Neuronal stem cell (in vitro differentiated cells): ENCODE measurements around the gene FAU.

Source experiments
- DNase-seq: peaks from one replicate; pipeline ENCODE4 v3.0.0-alpha.2; 2013; ENCODE audit warnings: low spot score
- H2AFZ ChIP-seq: one replicate; pipeline ENCODE4 v1.6.1; 2013; ENCODE audit warnings: mild to moderate bottlenecking, low read length, inconsistent platforms
- H2AK5ac ChIP-seq: 2 replicates; pipeline ENCODE4 v1.6.1; 2013; ENCODE audit warnings: low read depth, mild to moderate bottlenecking, inconsistent platforms, low read length, moderate library complexity, mixed read lengths
- H2BK120ac ChIP-seq: 2 replicates; pipeline ENCODE4 v1.6.1; 2013; ENCODE audit warnings: low read depth, mild to moderate bottlenecking, inconsistent platforms, low read length, moderate library complexity, mixed read lengths
- H2BK12ac ChIP-seq: one replicate; pipeline ENCODE4 v1.6.1; 2013; ENCODE audit warnings: low read length, inconsistent platforms
- H2BK15ac ChIP-seq: 2 replicates; pipeline ENCODE4 v1.6.1; 2013; ENCODE audit warnings: mild to moderate bottlenecking, low read length, inconsistent platforms, mixed read lengths
- H2BK5ac ChIP-seq: one replicate; pipeline ENCODE4 v1.6.1; 2013; ENCODE audit warnings: inconsistent platforms, mild to moderate bottlenecking, low read length, moderate library complexity
- H3K14ac ChIP-seq: one replicate; pipeline ENCODE4 v1.6.1; 2013; ENCODE audit warnings: low read length, inconsistent platforms
- H3K18ac ChIP-seq: 2 replicates; pipeline ENCODE4 v1.6.1; 2013; ENCODE audit warnings: low read length, inconsistent platforms
- H3K23ac ChIP-seq: 2 replicates; pipeline ENCODE4 v1.6.1; 2013; ENCODE audit warnings: low read depth, mild to moderate bottlenecking, mixed read lengths, low read length, inconsistent platforms; ENCODE audit not compliant: poor library complexity
- H3K27ac ChIP-seq: replicated peaks from 3 replicates; pipeline ENCODE4 v1.5.1; 2013; ENCODE audit warnings: low read length, inconsistent platforms
- H3K27me3 ChIP-seq, 3 experiments: 2 replicates each; pipeline ENCODE4 v1.6.1; 2013; ENCODE audit warnings: low read length in 3 of 3, mild to moderate bottlenecking in 2 of 3, inconsistent platforms in 1 of 3, low read depth in 1 of 3, mixed read lengths in 1 of 3, moderate library complexity in 1 of 3; ENCODE audit not compliant: control insufficient read depth in 3 of 3, insufficient read depth in 3 of 3
- H3K36me3 ChIP-seq, 2 donors: replicated peaks in 1 of 2; 2 replicates each; pipeline ENCODE4 v1.6.1; 2013; ENCODE audit warnings: low read length in 2 of 2; ENCODE audit not compliant: control insufficient read depth in 2 of 2, insufficient read depth in 2 of 2
- H3K4ac ChIP-seq: 2 replicates; pipeline ENCODE4 v1.6.1; 2013; ENCODE audit warnings: inconsistent platforms, mild to moderate bottlenecking, low read length, moderate library complexity
- H3K4me1 ChIP-seq, 2 donors: 1 replicate in 1 of 2; 2 replicates in 1 of 2; pipeline ENCODE4 v1.6.1; 2013; ENCODE audit warnings: low read length in 2 of 2, low read depth in 1 of 2; ENCODE audit not compliant: control insufficient read depth in 2 of 2, insufficient read depth in 1 of 2
- H3K4me2 ChIP-seq: one replicate; pipeline ENCODE4 v1.6.1; 2013; ENCODE audit warnings: mild to moderate bottlenecking, low read length, inconsistent platforms; ENCODE audit not compliant: insufficient read depth, poor library complexity, severe bottlenecking
- H3K4me3 ChIP-seq, 2 donors: 2 replicates each; pipeline ENCODE4 v1.5.1; 2013; ENCODE audit warnings: low read length in 2 of 2, mild to moderate bottlenecking in 2 of 2, inconsistent platforms in 1 of 2, moderate library complexity in 1 of 2
- H3K79me1 ChIP-seq: one replicate; pipeline ENCODE4 v1.6.1; 2013; ENCODE audit warnings: low read depth, mild to moderate bottlenecking, inconsistent platforms, low read length, moderate library complexity
- H3K9ac ChIP-seq: one replicate; pipeline ENCODE4 v1.6.1; 2013; ENCODE audit warnings: mild to moderate bottlenecking, low read depth, low read length, inconsistent platforms; ENCODE audit not compliant: poor library complexity
- H3K9me3 ChIP-seq, 2 donors: replicated peaks in 1 of 2; 2 replicates each; pipeline versions ENCODE3 to v1.6.1; 2013; ENCODE audit warnings: low read length in 2 of 2, mild to moderate bottlenecking in 2 of 2, inconsistent platforms in 1 of 2, low read depth in 1 of 2, mixed read lengths in 1 of 2, moderate library complexity in 1 of 2; ENCODE audit not compliant: control insufficient read depth in 2 of 2, insufficient read depth in 1 of 2
- H4K8ac ChIP-seq: one replicate; pipeline ENCODE4 v1.6.1; 2013; ENCODE audit warnings: low read depth, mild to moderate bottlenecking, inconsistent platforms, low read length, moderate library complexity
- H4K91ac ChIP-seq: one replicate; pipeline ENCODE4 v1.6.1; 2013; ENCODE audit warnings: low read length, low read depth, mild to moderate bottlenecking, inconsistent platforms; ENCODE audit not compliant: poor library complexity
- WGBS, 2 donors: extraction: QIAGEN DNeasy Blood & Tissue Kit; methylation state at CpG; one replicate each; pipeline ENCODE4 v1.1.7; 2013; ENCODE audit warnings: missing lambda C conversion rate in 2 of 2, mixed read lengths in 1 of 2; ENCODE audit not compliant: insufficient read length in 2 of 2, insufficient replicate concordance in 1 of 2; ENCODE audit errors: extremely low coverage in 2 of 2; 5-methylcytosine and 5-hydroxymethylcytosine counted together

FAU gene

DNA sequence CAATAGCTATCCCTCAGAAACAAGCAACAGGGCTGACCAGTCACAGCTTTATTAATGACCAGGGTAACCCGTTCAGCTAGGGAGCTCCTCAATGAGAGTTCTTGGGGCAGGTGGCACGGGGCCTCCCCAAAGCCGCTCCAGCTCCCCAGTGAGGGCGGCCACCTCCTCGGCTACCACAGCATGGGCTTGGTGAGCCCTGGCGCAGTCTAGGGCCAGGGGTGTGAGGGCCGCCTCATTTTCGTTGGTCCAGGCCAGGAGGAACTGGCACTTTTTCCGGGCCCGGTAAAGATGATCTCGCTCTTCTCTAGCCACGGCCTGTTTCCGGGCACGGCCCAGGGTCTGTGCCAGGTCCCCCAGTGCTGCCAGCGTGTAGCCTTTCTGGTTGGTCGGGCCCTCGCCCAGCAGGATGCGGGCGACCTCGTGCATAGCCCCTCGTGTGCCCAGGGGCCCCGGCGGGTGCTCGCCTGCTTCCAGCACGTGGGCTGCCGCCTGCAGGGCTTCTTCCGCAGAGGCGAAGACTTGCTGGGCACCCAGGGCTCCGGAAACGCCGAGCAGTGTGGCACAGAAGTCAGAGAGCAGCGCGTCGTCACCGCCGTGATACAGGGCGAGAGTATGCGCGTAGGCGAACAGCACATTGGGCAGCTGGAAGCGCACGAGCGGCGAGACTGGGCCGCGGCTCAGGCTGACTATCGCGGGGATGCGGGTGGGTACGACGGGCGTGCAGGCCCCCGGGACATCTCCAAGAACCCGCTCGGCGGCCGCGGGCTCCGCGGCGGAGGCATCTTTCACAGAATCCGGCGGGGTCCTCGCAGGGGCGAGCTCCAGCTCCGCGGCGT, 5.3 kb downstream of the FAU start:
- no CpG with 5 or more reads among the region's 68 CpGs for WGBS, 2 donors
- no peak for DNase-seq

DNA sequence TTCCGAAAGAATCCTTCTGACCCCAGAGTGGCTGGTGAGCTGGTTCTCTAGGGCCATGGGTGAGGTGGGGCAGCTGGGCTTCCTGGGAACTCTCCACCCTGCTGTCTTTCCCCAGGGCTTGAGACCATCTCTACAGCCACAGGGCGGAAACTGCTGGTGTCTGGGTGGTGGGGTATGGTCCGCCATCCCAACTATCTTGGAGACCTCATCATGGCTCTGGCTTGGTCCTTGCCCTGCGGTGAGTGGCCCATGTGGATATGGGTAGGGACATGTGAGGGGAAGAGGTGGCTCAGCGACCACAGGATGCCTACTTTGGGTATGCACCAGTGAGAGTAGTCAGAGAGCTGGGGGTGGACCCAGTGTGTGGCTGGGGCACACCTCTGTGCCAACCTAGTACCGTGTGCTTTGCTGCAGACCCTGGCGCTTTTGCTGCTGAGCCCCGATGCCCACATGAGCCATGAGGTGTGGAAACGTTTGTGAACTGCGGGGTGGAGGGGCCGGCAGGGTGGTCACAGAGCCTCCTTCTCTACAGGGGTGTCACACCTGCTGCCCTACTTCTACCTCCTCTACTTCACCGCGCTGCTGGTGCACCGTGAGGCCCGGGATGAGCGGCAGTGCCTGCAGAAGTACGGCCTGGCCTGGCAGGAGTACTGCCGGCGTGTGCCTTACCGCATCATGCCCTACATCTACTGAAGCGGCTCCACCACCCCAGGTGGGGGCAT, 6.4 kb downstream of the FAU start:
- no peak overlapping the region for H2BK120ac ChIP-seq
- H3K27me3 ChIP-seq: no peaks in the 10 kb centered on the region
- DNase-seq: no peak
- H3K9me3 ChIP-seq: no peaks in the 10 kb centered on the region
- WGBS, 2 donors: no CpG with 5 or more reads among the region's 21 CpGs
- no peak overlapping the region for H3K9ac ChIP-seq
- H3K18ac ChIP-seq: no peak overlapping the region
- H3K36me3 ChIP-seq: peaks cover 18 to 62% of the 10 kb centered on the region in 2 donors
- H2BK15ac ChIP-seq: no peak overlapping the region
- H3K4me1 ChIP-seq: peaks cover 10 to 19% of the 10 kb centered on the region in 2 donors
- no peak overlapping the region for H3K4me2 ChIP-seq
- no peak overlapping the region for H2BK5ac ChIP-seq
- H2AK5ac ChIP-seq: no peak overlapping the region
- H3K23ac ChIP-seq: peak overlapping the region; percentile 34
- no peak overlapping the region for H2AFZ ChIP-seq
- H3K4me3 ChIP-seq: no peak overlapping the region
- H4K8ac ChIP-seq: peak overlapping the region; percentile 20
- H3K27ac ChIP-seq: no peak overlapping the region
- H3K4ac ChIP-seq: no peak overlapping the region
- H3K14ac ChIP-seq: no peak overlapping the region
- no peak overlapping the region for H2BK12ac ChIP-seq
- H3K79me1 ChIP-seq: peaks cover 15% of the 10 kb centered on the region
- no peak overlapping the region for H4K91ac ChIP-seq

More for the DNA sequence above, 5.3 kb downstream of the FAU start:
- H2BK12ac ChIP-seq: no peak overlapping the region
- peak overlapping the region; percentile 81 for H2AK5ac ChIP-seq
- H3K27ac ChIP-seq: no peak overlapping the region
- H3K23ac ChIP-seq: peak overlapping the region; percentile 97
- peak overlapping the region; percentile 96 for H3K18ac ChIP-seq
- H2BK120ac ChIP-seq: no peak overlapping the region
- peak overlapping the region; percentile 77 for H4K91ac ChIP-seq
- H3K9me3 ChIP-seq: no peaks in the 10 kb centered on the region
- no peaks in the 10 kb centered on the region for H3K27me3 ChIP-seq
- peak overlapping the region; percentile 95 for H3K4me2 ChIP-seq
- peaks cover 19 to 70% of the 10 kb centered on the region in 2 donors for H3K36me3 ChIP-seq
- no peak overlapping the region for H4K8ac ChIP-seq
- peak overlapping the region; percentile 77 for H3K14ac ChIP-seq
- H2BK5ac ChIP-seq: peak overlapping the region; percentile 29
- H3K4ac ChIP-seq: no peak overlapping the region
- peak overlapping the region; percentile 96 for H3K9ac ChIP-seq
- peaks cover 18% of the 10 kb centered on the region for H3K79me1 ChIP-seq
- peak overlapping the region; percentile 80 for H2AFZ ChIP-seq
- H3K4me1 ChIP-seq: peaks cover 8 to 17% of the 10 kb centered on the region in 2 donors
- H3K4me3 ChIP-seq: peak overlapping the region; percentile 97 to 98
- no peak overlapping the region for H2BK15ac ChIP-seq

DNA sequence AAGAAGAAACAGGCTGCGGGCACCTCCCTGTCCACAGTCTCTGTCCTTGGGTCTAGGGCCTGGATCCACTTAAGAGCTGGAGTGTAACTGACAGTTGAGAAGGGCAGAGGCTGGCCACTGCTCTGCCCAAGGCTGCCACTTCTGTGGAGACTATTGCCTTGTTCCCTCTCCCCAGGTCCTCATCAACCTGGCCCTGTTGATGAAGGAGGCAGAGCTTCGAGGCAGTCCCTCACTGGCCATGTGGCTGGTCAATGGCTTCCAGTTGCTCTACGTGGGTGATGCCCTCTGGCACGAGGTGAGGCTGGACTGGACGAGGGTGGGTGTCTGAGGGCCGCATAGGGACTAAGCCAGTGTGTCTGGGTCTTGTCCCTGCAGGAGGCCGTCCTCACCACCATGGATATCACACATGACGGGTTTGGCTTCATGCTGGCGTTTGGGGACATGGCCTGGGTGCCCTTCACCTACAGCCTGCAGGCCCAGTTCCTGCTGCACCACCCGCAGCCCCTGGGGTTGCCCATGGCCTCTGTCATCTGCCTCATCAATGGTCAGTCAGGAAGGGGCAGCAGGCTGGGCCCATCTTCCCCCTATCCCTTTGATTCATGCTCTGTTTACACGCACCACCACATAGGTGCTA, 7.3 kb downstream of the FAU start:
- Histone ChIP-seq H2BK15ac (no peak overlapping the region), H3K4me1 (peaks cover 10 to 21% of the 10 kb centered on the region in 2 donors), H3K4ac (no peak overlapping the region), H4K91ac (no peak overlapping the region), H4K8ac (no peak overlapping the region), H3K23ac (no peak overlapping the region), H3K79me1 (peaks cover 15% of the 10 kb centered on the region), H3K4me3 (no peak overlapping the region), H2BK5ac (no peak overlapping the region), H3K14ac (no peak overlapping the region), H3K9ac (no peak overlapping the region), H2AFZ (no peak overlapping the region), H3K27me3 (no peaks in the 10 kb centered on the region), H2AK5ac (no peak overlapping the region), H3K4me2 (no peak overlapping the region), H3K36me3 (peaks cover 13 to 54% of the 10 kb centered on the region in 2 donors), H2BK12ac (no peak overlapping the region), H2BK120ac (no peak overlapping the region), H3K18ac (no peak overlapping the region), H3K27ac (no peak overlapping the region), H3K9me3 (no peaks in the 10 kb centered on the region)
- DNase-seq: no peak
- no CpG with 5 or more reads among the region's 11 CpGs for WGBS, 2 donors

DNA sequence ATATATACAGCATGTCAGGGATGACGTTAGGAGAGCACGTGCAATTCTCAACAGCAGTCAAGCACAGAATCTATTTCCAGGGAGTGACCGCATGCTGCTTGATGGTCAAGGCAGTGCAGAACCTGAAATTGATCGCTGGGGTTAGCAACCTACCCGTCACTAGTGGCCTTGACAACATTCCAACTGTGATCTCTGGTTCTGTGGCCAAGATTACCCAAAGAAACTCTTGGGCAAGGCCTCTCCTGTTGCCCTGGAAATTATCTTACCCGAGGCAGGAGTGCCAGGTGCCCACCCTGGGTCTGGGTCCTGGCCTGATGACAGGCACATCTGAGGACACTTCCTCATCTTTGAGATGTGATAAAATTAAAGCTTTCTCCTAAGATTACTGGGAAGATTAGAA, 8.1 kb downstream of the FAU start:
- H2AK5ac ChIP-seq: no peak overlapping the region
- no peak overlapping the region for H3K18ac ChIP-seq
- H3K79me1 ChIP-seq: peaks cover 15% of the 10 kb centered on the region
- no peak overlapping the region for H3K23ac ChIP-seq
- no peak overlapping the region for H3K4ac ChIP-seq
- H2BK5ac ChIP-seq: no peak overlapping the region
- no peak overlapping the region for H4K91ac ChIP-seq
- no peaks in the 10 kb centered on the region for H3K9me3 ChIP-seq
- H4K8ac ChIP-seq: no peak overlapping the region
- H3K27me3 ChIP-seq: no peaks in the 10 kb centered on the region
- H2BK15ac ChIP-seq: no peak overlapping the region
- H3K36me3 ChIP-seq: peaks cover 16 to 49% of the 10 kb centered on the region in 2 donors
- no peak overlapping the region for H3K4me3 ChIP-seq
- H3K27ac ChIP-seq: no peak overlapping the region
- no peak overlapping the region for H3K9ac ChIP-seq
- H3K4me2 ChIP-seq: no peak overlapping the region
- no peak overlapping the region for H2BK120ac ChIP-seq
- DNase-seq: no peak
- no peak overlapping the region for H3K14ac ChIP-seq
- H2BK12ac ChIP-seq: no peak overlapping the region
- H2AFZ ChIP-seq: no peak overlapping the region
- no CpG with 5 or more reads among the region's 6 CpGs for WGBS, 2 donors
- H3K4me1 ChIP-seq: peaks cover 10 to 21% of the 10 kb centered on the region in 2 donors
